ENCODE results near the gene GRAMD2A. TPM values are rescaled to one million over a fixed set of nuclear protein-coding genes. Genes with fewer than 3 reads are reported as not detected.
A peak's percentile ranks its signal among the peaks of the same experiment; 100 is the strongest.

The GRAMD2A gene
- total RNA-seq, 4 donors from 2014 or later, result 1.1 to 2.9 (median 2.2) TPM

- peak overlapping the region in 2 of 4 donors; percentile 80 to 85 for H3K27ac ChIP-seq
- H3K9me3 ChIP-seq, result no peaks in the 10 kb centered on the region
- TF ChIP-seq EP300 (IDR thresholded peaks at IDR 0.05) (peak; percentile 52 to 66), POLR2A (IDR thresholded peaks at IDR 0.05) (no peak)
- TF ChIP-seq, protein P1, sequence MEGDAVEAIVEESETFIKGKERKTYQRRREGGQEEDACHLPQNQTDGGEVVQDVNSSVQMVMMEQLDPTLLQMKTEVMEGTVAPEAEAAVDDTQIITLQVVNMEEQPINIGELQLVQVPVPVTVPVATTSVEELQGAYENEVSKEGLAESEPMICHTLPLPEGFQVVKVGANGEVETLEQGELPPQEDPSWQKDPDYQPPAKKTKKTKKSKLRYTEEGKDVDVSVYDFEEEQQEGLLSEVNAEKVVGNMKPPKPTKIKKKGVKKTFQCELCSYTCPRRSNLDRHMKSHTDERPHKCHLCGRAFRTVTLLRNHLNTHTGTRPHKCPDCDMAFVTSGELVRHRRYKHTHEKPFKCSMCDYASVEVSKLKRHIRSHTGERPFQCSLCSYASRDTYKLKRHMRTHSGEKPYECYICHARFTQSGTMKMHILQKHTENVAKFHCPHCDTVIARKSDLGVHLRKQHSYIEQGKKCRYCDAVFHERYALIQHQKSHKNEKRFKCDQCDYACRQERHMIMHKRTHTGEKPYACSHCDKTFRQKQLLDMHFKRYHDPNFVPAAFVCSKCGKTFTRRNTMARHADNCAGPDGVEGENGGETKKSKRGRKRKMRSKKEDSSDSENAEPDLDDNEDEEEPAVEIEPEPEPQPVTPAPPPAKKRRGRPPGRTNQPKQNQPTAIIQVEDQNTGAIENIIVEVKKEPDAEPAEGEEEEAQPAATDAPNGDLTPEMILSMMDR (IDR thresholded peaks at IDR 0.05), result no peak
- peak; percentile 51 to 84 for DNase-seq (ENCODE audit: low spot score in 2 of 2)
- peaks cover 0 to 27% (median 14%) of the 10 kb centered on the region in 4 donors for H3K4me1 ChIP-seq
- WGBS, 2 donors, result 28 to 31% methylated on average over 3 of the region's 3 CpGs
- peaks cover 0 to 30% (median 0%) of the 10 kb centered on the region in 3 donors for H3K36me3 ChIP-seq
- H3K27me3 ChIP-seq, result no peaks in the 10 kb centered on the region
- peak overlapping the region in 1 of 4 donors; percentile 14 for H3K4me3 ChIP-seq
Observed at GRCh38 chr15:72237029-72237852, 39.7 kb upstream of the GRAMD2A start.

DNA sequence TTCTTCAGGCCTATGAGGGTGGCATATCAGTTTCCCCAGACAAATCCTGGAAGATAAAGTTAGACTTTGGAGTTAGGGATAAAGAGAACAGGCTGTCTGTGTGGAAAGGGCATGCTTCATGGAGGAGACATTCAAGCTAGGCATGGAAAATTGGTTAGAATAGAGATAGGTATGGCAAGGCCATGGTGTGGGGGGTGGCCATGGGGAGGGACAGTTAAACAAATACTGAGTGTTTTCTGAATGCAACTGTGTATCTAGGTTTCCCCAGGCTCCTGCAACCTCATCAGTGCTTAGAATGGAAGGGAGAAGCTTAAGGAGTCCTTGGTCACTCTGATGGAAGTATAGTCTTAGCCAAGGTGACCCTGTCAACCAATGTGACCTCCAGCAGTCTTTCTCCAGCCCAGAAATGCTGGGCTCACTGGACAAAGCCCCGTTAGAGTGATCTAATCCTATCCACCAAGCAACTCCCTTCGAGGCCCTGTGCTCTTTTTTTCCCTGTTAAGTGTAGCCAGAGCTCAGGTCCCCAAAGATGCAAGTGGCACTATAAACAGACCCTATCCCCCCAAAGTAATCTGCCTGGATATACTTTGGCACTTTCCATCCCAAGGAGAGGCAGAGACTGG, 38.9 kb upstream of the GRAMD2A start:
- Histone ChIP-seq H3K27me3 (no peaks in the 10 kb centered on the region), H3K4me3 (no peak overlapping the region), H3K9me3 (no peaks in the 10 kb centered on the region), H3K36me3 (peaks cover 0 to 22% (median 0%) of the 10 kb centered on the region in 3 donors), H3K4me1 (peaks cover 0 to 34% (median 20%) of the 10 kb centered on the region in 4 donors), H3K27ac (peak overlapping the region in 2 of 4 donors; percentile 80 to 83)
- DNase-seq (ENCODE audit: low spot score in 2 of 2), result no peak
- TF ChIP-seq, protein P1 (IDR thresholded peaks at IDR 0.05), result no peak
- no peak for TF ChIP-seq EP300 (IDR thresholded peaks at IDR 0.05)
- no peak for TF ChIP-seq POLR2A (IDR thresholded peaks at IDR 0.05)
- 81 to 83% methylated on average over 2 of the region's 2 CpGs for WGBS, 2 donors

GRCh38 chr15:72235298-72235697, 37.7 kb upstream of the GRAMD2A start:
- TF ChIP-seq, protein P1 (IDR thresholded peaks at IDR 0.05), result no peak
- TF ChIP-seq POLR2A (IDR thresholded peaks at IDR 0.05) (no peak), EP300 (IDR thresholded peaks at IDR 0.05) (no peak)
- Histone ChIP-seq H3K27me3 (no peaks in the 10 kb centered on the region), H3K4me1 (peaks cover 0 to 34% (median 20%) of the 10 kb centered on the region in 4 donors), H3K36me3 (peaks cover 0 to 11% (median 0%) of the 10 kb centered on the region in 3 donors), H3K4me3 (no peak overlapping the region), H3K9me3 (no peaks in the 10 kb centered on the region), H3K27ac (no peak overlapping the region)
- no peak for DNase-seq (ENCODE audit: low spot score in 2 of 2)
- WGBS, 2 donors, result 90 to 93% methylated on average over 4 of the region's 4 CpGs

DNA sequence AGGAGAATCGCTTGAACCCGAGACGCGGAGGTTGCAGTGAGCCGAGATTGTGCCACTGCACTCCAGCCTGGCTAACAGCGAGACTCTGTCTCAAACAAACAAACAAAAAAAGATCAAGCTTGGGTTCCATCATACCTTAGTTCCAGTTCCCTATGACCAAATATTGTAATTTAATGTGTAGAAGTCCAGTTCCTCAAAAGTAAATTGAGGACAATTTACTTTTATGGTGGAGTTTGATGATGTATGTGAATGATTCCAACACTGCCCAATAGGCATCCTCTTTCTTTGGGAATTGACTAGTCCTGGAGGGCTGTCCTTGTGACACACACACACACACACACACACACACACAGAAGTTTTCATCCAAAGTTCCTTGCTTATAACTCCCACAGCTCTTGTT, 36.2 kb upstream of the GRAMD2A start:
- H3K4me1 ChIP-seq, result peaks cover 0 to 43% (median 25%) of the 10 kb centered on the region in 4 donors
- no peak overlapping the region for H3K27ac ChIP-seq
- H3K4me3 ChIP-seq, result no peak overlapping the region
- DNase-seq (ENCODE audit: low spot score in 2 of 2), result no peak
- 95 to 97% methylated on average over 6 of the region's 6 CpGs for WGBS, 2 donors
- no peaks in the 10 kb centered on the region for H3K9me3 ChIP-seq
- H3K36me3 ChIP-seq, result no peaks in the 10 kb centered on the region
- TF ChIP-seq EP300 (IDR thresholded peaks at IDR 0.05), result no peak
- TF ChIP-seq POLR2A (IDR thresholded peaks at IDR 0.05), result no peak
- H3K27me3 ChIP-seq, result no peaks in the 10 kb centered on the region

- DNase-seq (ENCODE audit: low spot score in 2 of 2), result peak in 1 of 2 donors; percentile 20
- Histone ChIP-seq H3K27me3 (no peaks in the 10 kb centered on the region), H3K4me3 (peak overlapping the region; percentile 76 to 95 (median 86)), H3K36me3 (no peaks in the 10 kb centered on the region), H3K27ac (peak overlapping the region; percentile 95 to 99 (median 96)), H3K4me1 (peaks cover 0 to 48% (median 37%) of the 10 kb centered on the region in 4 donors), H3K9me3 (no peaks in the 10 kb centered on the region)
- 5% methylated on average over 16 of the region's 16 CpGs for whole genome bisulfite sequencing, 2 donors
- TF ChIP-seq EP300 (IDR thresholded peaks at IDR 0.05), result no peak
- TF ChIP-seq POLR2A (IDR thresholded peaks at IDR 0.05), result no peak
- TF ChIP-seq, protein P1 (IDR thresholded peaks at IDR 0.05), result no peak
Observed at GRCh38 chr15:72231833-72232478, 34.4 kb upstream of the GRAMD2A start.

Data from tibial nerve (tissue), 4 donors.